TTC549 (cell line): Measurements from ENCODE around the gene STARD7.
"Not testable (repeated sequence)": the region's sequence is repeated elsewhere in the genome, so short reads cannot be mapped to it uniquely, and the experiment has no call there.

Source experiments
- FAIRE-seq: peaks from 2 replicates; lab custom pipeline; 2012; peaks lifted over from hg19 to GRCh38; lab: Jason Lieb, UNC

STARD7 gene

DNA sequence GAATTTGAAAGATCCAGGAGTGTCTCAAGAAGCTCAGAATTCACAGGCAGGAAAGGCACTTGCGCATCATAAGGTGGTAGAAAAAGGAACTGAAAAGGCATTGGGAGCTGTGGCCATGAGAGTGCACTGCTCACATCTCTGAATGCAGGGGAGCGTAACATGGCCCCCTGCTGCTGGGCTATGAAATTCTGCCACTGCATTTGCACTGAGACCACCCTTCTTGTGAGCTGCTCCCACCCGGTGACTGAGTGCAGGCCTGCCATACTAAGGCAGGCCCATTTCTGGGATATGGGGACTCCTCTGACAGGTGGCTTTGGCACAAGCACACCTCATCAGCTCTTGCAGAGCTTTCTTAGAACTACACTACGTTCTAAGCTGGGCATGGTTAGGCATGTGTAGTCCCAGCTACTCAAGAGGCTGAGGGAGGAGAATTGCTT, 25.3 kb upstream of the STARD7 start:
- FAIRE-seq: no peak

DNA sequence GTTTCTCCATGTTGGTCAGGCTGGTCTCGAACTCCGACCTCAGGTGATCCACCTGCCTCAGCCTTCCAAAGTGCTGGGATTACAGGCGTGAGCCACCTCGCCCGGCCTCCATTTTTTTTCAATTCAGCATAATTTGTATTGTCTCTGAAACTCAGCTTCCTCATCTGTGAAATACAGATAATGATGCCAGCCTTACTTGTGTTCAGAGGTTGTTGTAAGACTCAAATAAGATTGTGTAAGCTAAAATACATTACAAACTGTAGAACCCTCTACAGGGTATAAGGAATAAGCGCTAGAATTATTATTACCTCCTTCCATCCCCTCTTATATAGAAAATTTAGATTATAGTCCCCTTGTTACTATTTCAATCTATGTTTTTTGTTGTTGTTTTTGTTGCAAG, 24.8 kb upstream of the STARD7 start:
- no peak for FAIRE-seq

DNA sequence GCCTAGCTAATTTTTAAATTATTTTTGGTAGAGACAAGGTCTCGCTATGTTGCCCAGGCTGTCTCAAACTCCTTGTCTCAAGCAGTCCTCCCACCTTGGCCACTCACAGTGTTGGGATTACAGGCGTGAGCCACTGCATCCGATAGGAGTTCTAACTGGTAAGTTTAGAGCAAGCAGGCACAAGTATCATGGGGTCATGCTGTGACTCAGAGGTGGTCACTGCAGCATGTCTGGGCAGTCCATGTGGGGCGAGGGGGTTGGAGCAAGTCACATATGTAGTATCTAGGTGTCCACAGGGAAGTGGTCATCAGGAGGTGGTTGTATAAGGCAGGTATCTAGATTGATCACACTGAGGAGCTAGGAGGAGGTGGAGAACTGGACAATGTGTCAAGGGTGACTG, 22.7 kb upstream of the STARD7 start:
- FAIRE-seq: no peak

DNA sequence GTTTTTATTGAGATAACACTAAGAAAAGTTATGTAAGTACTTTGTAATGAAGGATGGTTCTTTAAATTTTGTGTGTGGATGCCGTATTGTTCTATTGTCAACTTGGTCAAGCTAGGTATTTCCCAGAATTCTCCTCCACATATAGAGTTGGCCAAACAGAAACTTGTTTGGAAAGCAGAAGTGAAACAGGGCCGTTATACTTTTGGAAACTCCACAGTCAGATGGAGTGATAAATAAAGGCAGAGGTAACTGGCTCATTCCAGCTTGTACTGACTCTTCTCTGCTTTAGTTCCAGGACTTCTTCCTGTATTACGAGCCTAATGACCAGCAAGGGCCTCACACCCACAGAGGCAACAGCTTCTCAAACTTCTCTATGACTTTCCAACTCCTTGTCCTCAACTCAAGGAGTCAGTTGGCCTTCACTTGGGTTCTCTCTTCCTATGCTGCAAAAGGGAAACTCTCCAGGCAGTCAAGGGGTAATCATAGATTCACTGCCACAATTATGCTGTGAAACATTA, 16.4 kb upstream of the STARD7 start:
- no peak for FAIRE-seq

DNA sequence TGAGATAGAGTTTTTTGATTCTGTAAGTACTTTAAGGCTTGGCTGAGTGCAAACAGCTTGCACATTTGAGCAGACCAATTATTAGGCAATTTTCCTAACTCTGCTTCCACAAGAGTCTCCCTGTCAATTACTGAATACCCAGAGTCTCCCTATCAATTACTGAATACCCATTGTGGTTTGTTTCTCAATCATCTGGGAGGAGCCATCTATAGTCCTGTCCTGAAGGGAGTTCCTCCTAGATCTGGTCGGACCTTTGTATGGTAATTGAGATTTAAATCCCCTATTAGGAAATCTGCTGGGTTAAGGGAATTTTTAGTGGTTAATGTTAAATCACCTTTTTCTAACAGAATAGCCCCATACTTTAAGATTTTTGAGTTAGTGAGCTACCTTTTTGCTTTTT, 12.5 kb upstream of the STARD7 start:
- FAIRE-seq: not testable (repeated sequence)

DNA sequence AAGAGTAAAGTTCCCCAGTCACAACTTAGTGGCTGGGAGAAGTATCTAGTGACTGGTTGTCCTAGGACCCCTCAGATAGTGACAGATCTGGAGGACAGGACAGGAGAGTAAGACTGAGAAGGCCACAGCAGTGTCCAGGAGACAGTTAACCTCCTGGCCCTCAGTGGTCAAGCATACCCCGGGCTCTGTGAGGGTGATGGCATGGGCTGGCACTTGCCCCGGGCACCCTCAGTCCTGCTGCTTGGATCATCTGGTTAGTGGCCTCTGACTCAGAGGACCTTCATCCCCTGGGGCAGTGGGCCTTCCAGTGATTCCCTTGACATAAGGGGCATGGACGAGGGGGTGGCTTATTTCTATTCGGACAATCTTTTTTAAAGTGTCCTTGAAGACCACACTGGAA, 11.3 kb upstream of the STARD7 start:
- FAIRE-seq: not testable (repeated sequence)

DNA sequence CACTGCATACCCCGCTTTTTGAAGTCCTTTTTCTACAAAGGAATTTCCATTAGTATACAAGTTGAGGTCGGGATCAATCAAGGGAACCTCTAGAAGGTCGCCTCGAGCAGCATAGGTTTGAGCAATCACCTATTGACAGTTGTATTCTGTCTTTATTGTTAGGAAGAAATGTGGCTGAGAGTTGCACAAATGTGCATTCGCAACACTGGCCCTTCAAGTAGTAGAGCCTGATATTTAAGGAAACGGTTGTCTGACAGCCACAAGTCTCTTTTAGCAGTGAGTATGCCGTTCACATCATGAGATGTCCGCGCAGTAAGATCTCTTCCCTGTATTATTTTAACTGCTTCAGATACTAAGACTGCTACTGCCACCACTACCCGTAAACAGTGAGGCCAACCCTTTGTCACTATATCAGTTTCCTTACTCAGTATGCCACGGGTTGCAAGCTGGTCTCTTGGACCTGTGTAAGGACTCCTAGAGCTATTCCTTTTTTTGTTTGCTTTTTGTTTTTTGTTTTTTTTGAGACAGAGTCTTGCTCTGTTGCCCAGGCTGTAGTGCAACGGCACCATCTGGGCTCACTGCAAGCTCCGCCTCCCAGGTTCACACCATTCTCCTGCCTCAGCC, 10.0 kb upstream of the STARD7 start:
- FAIRE-seq: no peak

DNA sequence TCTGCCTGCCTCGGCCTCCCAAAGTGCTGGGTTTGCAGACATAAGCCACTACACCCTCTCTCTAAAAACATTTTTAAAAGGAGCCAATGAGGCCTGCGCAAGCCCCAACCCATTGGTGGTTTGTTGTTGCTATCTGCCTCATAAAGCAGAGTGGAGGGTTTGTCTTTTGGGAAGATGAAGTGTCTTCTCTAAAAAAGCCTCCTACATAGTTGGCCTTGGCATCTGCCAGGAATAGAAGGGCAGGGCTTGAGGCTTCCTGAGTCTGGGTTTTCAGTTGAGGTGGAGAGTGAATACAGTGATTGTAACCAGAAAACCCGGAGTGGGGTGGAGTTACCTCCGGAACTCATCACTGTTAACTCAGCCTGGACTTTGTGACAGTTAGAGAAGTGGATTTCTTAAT, 5.9 kb upstream of the STARD7 start:
- no peak for FAIRE-seq

DNA sequence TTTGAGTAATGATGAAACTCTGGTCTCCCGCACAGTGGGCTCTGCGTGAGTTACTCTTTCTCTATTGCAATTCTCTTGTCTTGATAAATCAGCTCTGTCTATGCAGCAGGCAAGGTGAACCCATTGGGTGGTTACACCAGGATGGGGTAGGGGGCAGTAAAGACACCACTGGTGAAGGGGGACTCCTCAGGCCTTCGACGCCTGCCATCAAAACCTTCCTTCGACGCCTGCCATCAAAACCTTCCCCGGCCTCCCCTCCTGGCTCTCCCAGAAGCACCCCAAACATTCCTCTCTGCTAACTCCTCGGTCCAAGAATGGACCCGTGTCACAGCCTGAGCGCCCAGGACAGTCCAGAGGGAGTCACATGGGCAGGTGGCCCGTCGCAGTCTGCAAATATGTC, 4.8 kb upstream of the STARD7 start:
- no peak for FAIRE-seq

DNA sequence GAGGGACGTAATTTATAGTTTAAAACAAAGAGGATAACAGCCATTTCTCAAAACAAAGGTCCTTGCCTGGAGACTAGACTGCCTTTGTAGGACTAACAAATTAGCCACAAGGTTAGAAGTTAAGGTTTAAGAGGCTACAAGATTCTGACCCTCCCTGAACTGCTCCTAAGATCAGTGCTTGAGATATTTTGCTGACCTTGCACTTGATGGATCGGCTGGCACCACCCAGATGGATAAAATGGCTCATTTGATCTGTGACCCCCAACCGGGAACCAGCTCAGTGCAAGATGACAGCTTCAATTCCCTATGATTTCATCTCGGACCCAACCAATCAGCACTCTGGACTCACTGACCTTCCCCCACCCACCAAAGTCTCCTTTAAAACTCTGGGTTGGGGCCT, 3.7 kb upstream of the STARD7 start:
- no peak for FAIRE-seq

DNA sequence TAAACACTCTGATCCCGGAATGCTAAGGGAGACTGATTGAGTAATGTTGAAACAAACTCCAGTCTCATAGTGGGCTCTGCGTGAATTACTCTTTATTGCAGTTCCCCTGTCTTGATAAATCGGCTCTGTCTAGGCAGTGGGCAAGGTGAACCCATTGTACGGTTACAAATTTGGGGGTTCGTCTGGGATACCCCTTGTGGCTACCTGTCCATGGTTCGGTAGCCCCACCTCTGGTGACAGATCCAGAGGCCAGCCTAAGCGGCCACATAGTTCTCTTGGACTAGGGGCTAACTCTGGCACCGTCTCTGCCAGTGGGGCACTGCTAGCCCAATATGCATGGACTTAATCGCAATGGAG, 1.1 kb upstream of the STARD7 start:
- FAIRE-seq: no peak

DNA sequence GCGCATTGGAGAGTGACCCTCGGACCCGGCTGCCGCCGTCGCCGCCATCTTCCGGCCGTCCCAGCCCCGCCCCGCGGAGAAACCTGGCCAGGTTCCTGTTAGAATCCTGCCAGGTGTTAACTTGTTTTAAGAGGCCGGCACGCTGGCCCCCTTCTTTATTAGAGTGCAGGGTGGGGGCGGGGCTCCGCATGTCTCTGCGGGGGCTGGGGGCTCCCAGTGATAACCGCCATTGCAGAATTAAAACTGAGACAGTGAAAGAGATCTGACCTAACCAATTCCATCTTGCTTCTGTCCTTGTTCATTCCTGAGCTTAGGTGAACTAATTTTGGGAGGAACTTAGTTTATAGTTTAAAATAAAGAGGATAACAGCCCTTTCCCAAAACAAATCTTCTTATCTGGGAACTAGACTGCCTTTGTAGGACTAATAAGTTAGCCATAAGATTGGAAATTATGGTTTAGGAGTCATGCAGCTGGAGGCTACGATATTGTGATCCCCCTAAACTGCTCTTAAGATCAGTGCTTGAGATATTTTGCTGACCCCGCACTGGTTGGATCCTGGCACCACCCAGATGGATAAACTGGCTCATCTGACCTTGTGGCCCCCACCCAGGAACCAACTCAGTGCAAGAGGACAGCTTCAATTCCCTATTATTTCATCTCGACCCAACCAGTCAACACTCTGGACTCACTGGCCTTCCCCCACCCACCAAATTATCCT, 543 bp upstream of the STARD7 start:
- FAIRE-seq: no peak

DNA sequence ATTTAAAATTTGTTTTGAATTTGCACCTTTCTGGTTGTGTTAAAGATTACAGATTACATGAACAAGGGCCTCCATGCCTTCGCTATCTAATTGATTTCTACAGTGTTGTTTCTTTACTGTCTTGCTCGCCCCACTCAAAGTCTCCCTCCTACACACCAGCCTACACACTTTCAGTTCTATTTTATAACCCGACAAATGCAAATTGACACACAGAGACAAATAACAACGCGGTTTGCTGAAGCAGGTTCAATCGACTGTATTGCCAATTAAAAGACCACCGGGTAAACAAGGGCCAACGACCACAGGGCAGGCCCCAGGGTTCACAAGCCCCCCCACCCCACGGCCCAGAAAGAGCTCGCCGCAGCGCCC, 869 bp downstream of the STARD7 start:
- no peak for FAIRE-seq

DNA sequence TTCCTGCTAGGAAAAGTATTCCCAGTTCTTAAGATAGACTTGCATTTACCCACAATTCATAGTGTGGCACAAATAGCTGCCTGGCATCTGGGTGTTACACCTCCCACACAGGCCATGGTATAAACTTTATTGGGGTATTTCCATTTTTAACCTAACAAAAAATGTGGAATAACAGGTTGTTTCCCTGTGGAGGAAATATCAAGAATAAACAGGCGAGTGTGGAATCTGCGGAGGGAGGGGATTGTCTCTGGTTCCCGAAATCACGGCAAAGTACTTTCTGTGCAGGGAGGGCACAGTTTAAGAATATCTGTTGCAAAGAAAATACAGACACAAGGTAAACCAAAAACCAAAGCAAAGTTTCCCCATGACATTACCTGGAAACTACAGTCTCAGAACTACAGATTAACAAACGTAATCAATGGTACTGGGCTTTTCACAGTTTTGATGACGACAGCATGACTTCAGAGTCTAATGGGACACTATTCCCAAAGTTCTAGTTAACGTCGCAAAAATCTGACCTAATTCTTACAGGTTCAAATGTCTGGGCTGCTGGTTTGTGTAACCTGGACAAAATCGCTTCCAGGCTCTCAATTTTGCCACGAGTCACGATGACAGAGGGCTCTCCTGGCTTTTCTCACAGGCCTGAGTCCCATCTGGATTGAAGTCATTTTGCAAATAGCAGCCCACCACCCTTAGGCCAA, 1.4 kb downstream of the STARD7 start:
- no peak for FAIRE-seq

DNA sequence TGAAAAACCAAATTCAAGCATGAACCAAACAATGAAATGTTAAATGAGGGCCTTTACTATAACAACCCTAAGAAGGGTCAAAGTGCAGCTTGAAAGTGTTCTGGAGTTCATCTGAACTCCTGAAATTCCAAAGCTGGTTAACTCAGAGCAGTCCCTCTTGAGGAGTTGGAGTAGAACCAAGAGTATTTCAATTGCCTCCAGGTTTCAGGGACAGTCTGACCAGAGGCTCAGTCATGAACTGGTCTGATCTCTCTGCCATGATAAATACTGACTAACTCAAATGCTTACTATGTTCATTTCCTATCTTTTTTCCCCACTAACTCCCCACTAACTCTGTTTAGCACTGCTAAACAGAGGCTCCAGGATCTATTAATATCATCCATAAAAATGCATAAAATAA, 2.7 kb downstream of the STARD7 start:
- FAIRE-seq: no peak

DNA sequence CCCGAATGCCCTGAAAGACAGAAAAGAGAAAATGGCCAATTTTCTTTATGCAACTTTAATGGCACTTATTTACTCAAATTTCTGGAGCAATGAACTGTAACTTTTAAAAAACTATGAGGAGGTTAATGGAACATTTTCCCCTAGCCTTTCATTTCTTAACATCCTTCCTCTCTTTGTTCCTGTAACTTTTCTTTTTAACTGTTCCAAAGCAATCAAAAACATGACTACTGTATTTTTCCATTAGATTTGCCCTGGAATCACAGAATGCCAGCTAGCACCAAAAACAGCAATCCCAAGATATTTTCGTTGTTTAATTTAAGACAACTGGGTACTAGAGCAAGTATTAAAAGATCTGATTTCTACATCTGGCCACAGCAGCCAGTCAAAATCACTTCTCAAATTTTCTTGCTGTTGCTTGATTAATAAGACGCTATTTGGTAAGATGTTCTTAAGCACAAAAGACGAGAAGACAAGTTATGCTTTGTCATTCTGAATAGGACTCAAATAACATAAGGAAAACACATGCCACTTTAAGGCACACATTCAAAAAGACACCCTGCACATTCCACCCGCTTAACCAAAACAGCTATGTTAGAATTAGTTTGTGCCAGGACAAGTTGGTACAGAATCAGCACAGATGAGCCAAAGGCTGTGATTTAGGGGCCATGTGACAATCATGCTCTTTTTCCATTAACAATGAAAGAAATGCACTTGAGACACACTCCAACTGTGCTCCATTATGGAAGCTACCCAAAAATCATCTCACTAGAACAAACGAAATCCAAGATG, 3.6 kb downstream of the STARD7 start:
- no peak for FAIRE-seq

DNA sequence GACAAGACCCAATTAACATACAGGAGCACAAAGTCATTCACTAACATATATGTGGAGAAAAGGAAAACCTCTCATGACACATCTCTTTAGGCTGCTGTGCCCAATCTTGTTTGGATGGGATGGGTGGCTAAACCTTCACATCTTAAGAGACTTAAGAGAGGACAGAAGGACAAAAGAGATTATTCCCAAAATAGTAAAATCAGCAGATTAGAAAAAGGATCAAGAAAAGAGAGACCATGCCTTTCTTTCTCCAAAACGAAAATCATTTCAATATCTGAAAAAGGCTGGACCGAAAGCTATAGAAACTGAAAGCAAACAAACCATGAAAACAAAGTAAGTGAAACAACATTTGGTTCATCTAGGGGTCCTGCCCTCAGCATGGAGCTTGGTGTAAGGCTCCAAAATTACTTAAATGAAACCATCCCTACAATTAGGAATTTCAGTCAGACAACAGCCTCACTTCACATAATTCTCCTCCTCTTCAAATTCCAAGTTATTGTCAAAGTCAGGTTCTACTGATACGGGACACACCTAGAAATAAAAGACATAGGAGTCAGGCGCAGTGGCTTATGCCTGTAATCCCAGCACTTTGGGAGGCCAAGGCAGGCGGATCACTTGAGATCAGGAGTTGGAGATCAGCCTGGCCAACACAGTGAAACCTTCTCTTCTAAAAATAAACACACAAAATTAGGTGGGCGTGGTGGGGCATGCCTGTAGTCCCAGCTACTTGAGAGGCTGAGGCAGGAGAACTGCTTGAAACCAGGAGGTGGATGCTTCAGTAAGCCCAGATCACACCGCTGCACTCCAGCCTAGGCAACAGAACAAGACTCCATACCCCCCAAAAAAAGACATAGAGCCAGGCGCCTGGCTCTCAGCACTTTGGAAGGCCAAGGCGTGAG, 5.2 kb downstream of the STARD7 start:
- no peak for FAIRE-seq

DNA sequence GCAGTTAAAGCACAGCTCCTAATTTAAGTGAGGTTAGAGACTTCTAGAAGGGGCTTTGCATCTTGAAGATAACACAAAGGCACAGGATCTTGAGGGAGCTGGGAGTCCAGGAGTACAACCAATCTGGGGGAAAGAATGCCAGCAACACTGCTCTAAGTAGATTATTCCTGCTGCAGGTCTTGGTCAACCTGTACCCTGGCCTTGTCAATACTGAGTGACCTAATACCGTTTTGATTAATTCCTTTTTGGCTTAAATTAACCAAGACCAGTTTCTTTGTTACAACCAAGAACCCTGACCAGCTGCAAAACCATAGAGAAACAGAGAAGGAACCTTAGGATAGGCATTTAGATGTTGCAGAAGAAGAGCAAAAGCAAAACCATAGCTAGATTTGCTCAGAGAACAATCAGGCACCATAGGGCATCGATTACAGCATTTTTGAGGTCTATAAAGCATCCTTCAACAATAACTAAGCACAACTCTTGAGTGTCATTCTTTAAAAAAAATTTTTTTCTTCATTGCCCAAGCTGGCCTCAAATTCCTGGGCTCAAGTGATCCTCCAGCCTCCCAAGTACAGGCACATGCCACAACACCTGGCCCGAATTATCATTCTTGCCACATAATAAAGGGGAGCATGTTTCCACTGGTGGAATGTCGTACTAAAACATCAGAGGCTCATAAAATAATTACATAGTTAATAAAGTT, 6.3 kb downstream of the STARD7 start:
- FAIRE-seq: no peak

DNA sequence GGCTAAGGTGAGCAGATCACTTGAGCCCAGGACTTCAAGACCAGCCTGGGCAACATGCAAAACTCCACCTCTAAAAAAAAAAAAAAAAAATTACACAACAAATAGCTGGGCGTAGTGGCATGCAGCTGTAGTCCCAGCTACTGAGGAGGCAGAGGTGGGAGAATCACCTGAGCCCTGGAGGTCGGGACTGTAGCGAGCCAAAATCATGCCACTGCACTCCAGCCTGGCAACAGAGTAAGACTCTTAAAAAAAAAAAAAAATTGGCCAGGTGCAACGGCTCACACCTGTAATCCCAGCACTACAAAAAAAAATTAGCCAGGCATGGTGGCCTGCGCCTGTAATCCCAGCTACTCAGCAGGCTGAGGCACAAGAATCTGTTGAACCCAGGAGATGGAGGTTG, 7.3 kb downstream of the STARD7 start:
- FAIRE-seq: no peak

DNA sequence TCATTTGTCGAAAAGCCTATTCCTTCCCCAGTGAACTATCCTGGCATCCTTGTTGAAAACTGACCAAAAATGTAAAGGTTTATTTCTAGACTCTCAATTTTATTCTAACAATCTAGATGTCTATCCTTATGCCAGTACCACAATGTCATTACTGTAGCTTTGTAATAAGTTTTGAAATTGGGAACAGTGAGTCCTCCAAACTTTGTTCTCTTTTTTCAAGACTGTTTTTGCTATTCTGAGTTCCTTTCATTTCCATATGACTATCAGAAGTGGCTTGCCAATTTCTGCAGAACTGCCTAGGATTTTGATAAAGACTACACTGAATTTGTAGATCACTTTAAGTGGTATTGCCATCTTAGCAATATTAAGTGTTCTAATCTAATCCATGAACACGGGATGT, 9.7 kb downstream of the STARD7 start:
- no peak for FAIRE-seq
